GM19328 (cell line): ENCODE results near the gene CEBPA.

Experiments used
- ATAC-seq: cut with Tn5 transposase; IDR thresholded peaks from one replicate; pipeline ENCODE4 v1.9.1; 2021; ENCODE audit warnings: mild to moderate bottlenecking, moderate library complexity; ENCODE audit not compliant: unreplicated experiment

CEBPA gene

DNA sequence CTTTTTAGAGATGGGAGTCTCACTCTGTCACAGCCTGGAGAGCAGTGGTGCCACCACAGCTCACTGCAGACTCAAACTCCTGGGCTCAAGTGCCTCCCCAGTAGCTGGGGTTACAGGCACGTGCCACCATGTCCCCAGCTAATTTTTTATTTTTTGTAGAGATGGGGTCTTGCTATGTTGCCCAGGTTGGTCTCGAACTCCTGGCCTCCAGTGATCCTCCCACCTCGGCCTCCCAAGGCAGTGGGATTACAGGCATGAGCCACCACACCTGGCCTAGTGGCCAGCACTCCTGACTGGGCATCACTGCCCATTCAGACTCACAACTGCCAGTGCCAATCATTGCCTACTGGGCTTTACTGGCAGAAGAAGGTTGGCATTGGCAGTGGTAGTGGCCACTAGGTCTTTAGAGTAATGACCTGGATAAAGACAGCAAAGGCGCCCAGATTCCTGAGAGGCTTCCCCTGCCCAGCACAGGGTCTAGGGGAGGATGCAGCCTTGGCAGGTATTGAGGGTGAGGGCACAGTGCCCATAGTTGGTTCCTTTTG, 49.8 kb downstream of the CEBPA start:
- ATAC-seq: no peak

DNA sequence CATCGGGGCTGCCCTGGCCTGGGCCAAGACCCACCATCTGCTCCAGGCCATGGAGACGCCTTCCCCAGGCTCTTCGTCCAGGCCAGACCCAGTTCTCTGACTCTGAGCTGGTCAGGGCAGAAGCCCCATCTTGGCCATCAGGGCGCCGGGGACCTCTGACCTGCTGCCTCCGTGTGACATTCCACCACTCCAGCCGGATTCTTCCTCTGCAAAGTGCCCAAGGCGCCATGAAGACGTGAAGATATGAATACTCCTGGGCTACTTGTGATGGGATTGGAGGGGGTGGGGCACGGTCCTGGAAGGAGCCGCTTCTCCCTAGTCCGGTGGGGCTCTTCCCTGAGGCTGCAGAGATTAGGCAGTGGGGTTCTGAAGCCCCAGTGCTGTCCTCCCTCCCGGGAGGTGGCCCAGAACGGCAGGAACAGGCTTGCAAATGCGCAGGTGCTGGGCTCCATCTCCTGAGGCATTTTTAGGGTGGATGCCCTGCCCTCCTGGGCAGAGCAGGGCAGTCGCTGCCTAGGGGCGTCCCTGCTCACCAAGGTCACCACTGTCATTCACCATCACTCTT, 50.7 kb downstream of the CEBPA start:
- ATAC-seq: no peak

DNA sequence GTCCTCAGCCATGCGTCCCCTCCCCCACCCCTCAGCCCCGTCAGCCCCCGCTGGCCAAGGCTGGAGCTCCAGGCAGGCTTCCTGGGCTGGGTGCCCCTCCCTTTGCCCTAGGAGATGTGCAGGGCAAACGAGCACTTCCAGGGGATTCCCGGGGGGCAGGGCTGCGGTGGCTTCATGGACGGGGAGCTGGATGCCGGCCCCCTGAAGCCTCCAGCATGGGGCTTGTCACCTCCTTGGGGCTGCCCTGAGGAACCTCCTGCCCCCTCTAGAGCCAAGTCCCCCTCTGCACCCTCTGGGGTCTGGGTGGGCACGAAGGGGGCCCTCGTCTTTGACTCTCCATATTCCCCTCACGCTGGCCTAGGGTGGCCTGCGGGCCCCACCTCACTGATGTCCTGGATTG, 51.3 kb downstream of the CEBPA start:
- no peak for ATAC-seq

DNA sequence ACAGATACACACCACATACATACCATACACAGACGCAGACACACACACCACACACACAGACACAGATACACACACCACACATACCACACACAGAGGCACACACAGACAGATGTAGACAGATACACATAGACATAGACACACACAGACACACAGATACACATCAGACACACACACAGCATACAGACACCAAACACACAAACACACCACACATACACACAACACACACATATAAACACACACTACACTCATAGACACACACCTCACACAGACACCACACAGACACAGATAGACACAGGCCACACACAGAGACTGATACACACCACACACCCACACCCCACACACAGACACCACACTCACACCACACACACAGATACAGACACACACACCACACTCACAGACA, 51.8 kb downstream of the CEBPA start:
- no peak for ATAC-seq
